H9 (cell line): ENCODE measurements around the gene HS6ST3. TPM values are rescaled to one million over a fixed set of nuclear protein-coding genes. Genes with fewer than 3 reads are reported as not detected.

Experiments used
- DNase-seq: peaks from one replicate; pipeline ENCODE4 v3.0.0-alpha.2; 2017
- H2AFZ ChIP-seq: one replicate; pipeline ENCODE4 v1.6.1; 2013; ENCODE audit warnings: mild to moderate bottlenecking, low read length, control low read depth, moderate library complexity
- H2AK5ac ChIP-seq: 2 replicates; pipeline ENCODE4 v1.6.1; 2013; ENCODE audit warnings: low read length, control low read depth, mixed read lengths; ENCODE audit not compliant: insufficient read length
- H2BK120ac ChIP-seq: one replicate; pipeline ENCODE4 v1.6.1; 2013; ENCODE audit warnings: low read depth, mild to moderate bottlenecking, low read length, control low read depth, inconsistent platforms; ENCODE audit not compliant: poor library complexity, severe bottlenecking
- H2BK12ac ChIP-seq: 2 replicates; pipeline ENCODE4 v1.6.1; 2013; ENCODE audit warnings: low read length, control low read depth, mixed read lengths, low read depth; ENCODE audit not compliant: insufficient read length
- H2BK15ac ChIP-seq: 2 replicates; pipeline ENCODE4 v1.6.1; 2013; ENCODE audit warnings: low read depth, low read length, control low read depth
- H2BK20ac ChIP-seq: one replicate; pipeline ENCODE4 v1.6.1; 2013; ENCODE audit warnings: low read depth, mild to moderate bottlenecking, low read length, control low read depth, inconsistent platforms; ENCODE audit not compliant: poor library complexity, severe bottlenecking
- H2BK5ac ChIP-seq: 2 replicates; pipeline ENCODE4 v1.6.1; 2013; ENCODE audit warnings: low read length, control low read depth, mixed read lengths; ENCODE audit not compliant: insufficient read length
- H3K14ac ChIP-seq: 2 replicates; pipeline ENCODE4 v1.6.1; 2013; ENCODE audit warnings: low read length, control low read depth; ENCODE audit not compliant: insufficient read depth
- H3K18ac ChIP-seq: 2 replicates; pipeline ENCODE4 v1.6.1; 2013; ENCODE audit warnings: low read depth, mild to moderate bottlenecking, mixed read lengths, low read length, control low read depth; ENCODE audit not compliant: insufficient read length
- H3K23ac ChIP-seq: 2 replicates; pipeline ENCODE4 v1.6.1; 2013; ENCODE audit warnings: low read length, control low read depth, mixed read lengths, low read depth; ENCODE audit not compliant: insufficient read length
- H3K23me2 ChIP-seq: 2 replicates; pipeline ENCODE4 v1.6.1; 2013; ENCODE audit warnings: low read depth, mild to moderate bottlenecking, mixed read lengths, low read length, control low read depth; ENCODE audit not compliant: insufficient read length, poor library complexity, severe bottlenecking
- H3K27ac ChIP-seq: 2 replicates; pipeline ENCODE4 v1.5.1; 2013; ENCODE audit warnings: low read length, control low read depth, mixed read lengths, low read depth; ENCODE audit not compliant: insufficient read length
- H3K27me3 ChIP-seq: 2 replicates; pipeline ENCODE4 v1.6.1; 2013; ENCODE audit warnings: low read length, control low read depth, inconsistent platforms; ENCODE audit not compliant: insufficient read depth
- H3K4ac ChIP-seq: 2 replicates; pipeline ENCODE4 v1.6.1; 2013; ENCODE audit warnings: low read depth, mild to moderate bottlenecking, control low read depth, inconsistent platforms, low read length, moderate library complexity
- H3K4me1 ChIP-seq: 2 replicates; pipeline ENCODE4 v1.6.1; 2013; ENCODE audit warnings: low read length, control low read depth, inconsistent platforms; ENCODE audit not compliant: insufficient read depth
- H3K4me2 ChIP-seq: 2 replicates; pipeline ENCODE4 v1.6.1; 2013; ENCODE audit warnings: low read length, control low read depth, mixed read lengths; ENCODE audit not compliant: insufficient read length, insufficient read depth
- H3K56ac ChIP-seq: 2 replicates; pipeline ENCODE4 v1.6.1; 2013; ENCODE audit warnings: low read depth, mild to moderate bottlenecking, mixed read lengths, low read length, control low read depth; ENCODE audit not compliant: insufficient read length
- H3K79me1 ChIP-seq: 2 replicates; pipeline ENCODE4 v1.6.1; 2013; ENCODE audit warnings: low read depth, mild to moderate bottlenecking, moderate library complexity, low read length, control low read depth, inconsistent platforms; ENCODE audit not compliant: insufficient read depth, poor library complexity, severe bottlenecking
- H3K79me2 ChIP-seq: 2 replicates; pipeline ENCODE4 v1.6.1; 2013; ENCODE audit warnings: low read length, control low read depth, inconsistent platforms; ENCODE audit not compliant: insufficient read depth
- H3K9ac ChIP-seq: 2 replicates; pipeline ENCODE4 v1.6.1; 2013; ENCODE audit warnings: low read length, control low read depth, mixed read lengths; ENCODE audit not compliant: insufficient read length; ENCODE audit errors: extremely low read depth
- H3K9me3 ChIP-seq: one replicate; pipeline ENCODE4 v1.6.1; 2013; ENCODE audit warnings: low read depth, low read length, inconsistent platforms; ENCODE audit not compliant: control insufficient read depth
- H3T11ph ChIP-seq: one replicate; pipeline ENCODE4 v1.6.1; 2013; ENCODE audit warnings: mild to moderate bottlenecking, low read length, control low read depth, inconsistent platforms
- H4K20me1 ChIP-seq: one replicate; pipeline ENCODE4 v1.6.1; 2013; ENCODE audit not compliant: control insufficient read depth, insufficient read length, insufficient read depth
- H4K5ac ChIP-seq: 2 replicates; pipeline ENCODE4 v1.6.1; 2013; ENCODE audit warnings: low read depth, mild to moderate bottlenecking, mixed read lengths, low read length, control low read depth; ENCODE audit not compliant: insufficient read length
- H4K8ac ChIP-seq: replicated peaks from 2 replicates; pipeline ENCODE4 v1.6.1; 2013; ENCODE audit warnings: low read length, control low read depth, mixed read lengths, low read depth; ENCODE audit not compliant: insufficient read length
- H4K91ac ChIP-seq: 2 replicates; pipeline ENCODE4 v1.6.1; 2013; ENCODE audit warnings: low read depth, mild to moderate bottlenecking, moderate library complexity, mixed read lengths, low read length, control low read depth; ENCODE audit not compliant: insufficient read length
- H3K27ac Mint-ChIP-seq, 3 experiments: 2 replicates in 2 of 3; 3 replicates in 1 of 3; pipeline ENCODE4 v1.8.0; 2020 to 2021; ENCODE audit warnings: mixed read lengths in 3 of 3, mild to moderate bottlenecking in 1 of 3, moderate library complexity in 1 of 3
- H3K27me3 Mint-ChIP-seq: 2 replicates; pipeline ENCODE4 v1.8.0; 2021; ENCODE audit warnings: low read depth, mild to moderate bottlenecking, moderate library complexity, mixed read lengths
- H3K36me3 Mint-ChIP-seq, 3 experiments: 2 replicates in 2 of 3; 3 replicates in 1 of 3; pipeline ENCODE4 v1.8.0; 2020 to 2021; ENCODE audit warnings: low read depth in 3 of 3, mixed read lengths in 3 of 3; ENCODE audit not compliant: insufficient read depth in 1 of 3
- H3K4me1 Mint-ChIP-seq, 2 experiments: 2 replicates each; pipeline ENCODE4 v1.8.0; 2020; ENCODE audit warnings: mixed read lengths in 2 of 2
- H3K4me3 Mint-ChIP-seq, 2 experiments: 2 replicates in 1 of 2; 3 replicates in 1 of 2; pipeline ENCODE4 v1.8.0; 2020 to 2021; ENCODE audit warnings: mild to moderate bottlenecking in 2 of 2, mixed read lengths in 2 of 2, moderate library complexity in 1 of 2
- H3K9me3 Mint-ChIP-seq, 2 experiments: 2 replicates in 1 of 2; 3 replicates in 1 of 2; pipeline ENCODE4 v1.8.0; 2020; ENCODE audit warnings: mild to moderate bottlenecking in 2 of 2, mixed read lengths in 2 of 2, moderate library complexity in 1 of 2
- CTCF ChIP-seq: fragments of 200-600 bp; sonication (generic); conservative IDR thresholded peaks from 3 replicates; pipeline ENCODE4 v1.8.0; 2021; ENCODE audit warnings: antibody characterized with exemption, mild to moderate bottlenecking
- WGBS: extraction: QIAGEN DNeasy Blood & Tissue Kit; methylation state at CpG from one replicate; pipeline ENCODE4 v1.1.7; 2013; ENCODE audit warnings: missing lambda C conversion rate, low lambda C conversion rate, mixed read lengths; ENCODE audit not compliant: insufficient read length; ENCODE audit errors: extremely low coverage; 5-methylcytosine and 5-hydroxymethylcytosine counted together
- total RNA-seq: library from RNA; stranded (reverse); gene quantifications from 2 replicates; pipeline ENCODE4 v1.2.1, GENCODE V29; 2021

Gene HS6ST3
- total RNA-seq, 1 experiment from 2014 or later = 0.44 TPM

- Histone ChIP-seq H2BK120ac (no peak overlapping the region), H2AFZ (no peak overlapping the region), H3K4ac (no peak overlapping the region), H2AK5ac (no peak overlapping the region), H3K56ac (no peak overlapping the region), H3T11ph (no peak overlapping the region), H3K4me2 (no peak overlapping the region), H2BK12ac (no peak overlapping the region), H4K5ac (no peak overlapping the region), H3K27ac (no peak overlapping the region), H3K79me1 (no peaks in the 10 kb centered on the region), H2BK20ac (no peak overlapping the region), H4K8ac (no peak overlapping the region), H3K79me2 (no peaks in the 10 kb centered on the region), H3K4me1 (no peaks in the 10 kb centered on the region), H4K91ac (no peak overlapping the region), H2BK15ac (no peak overlapping the region), H3K14ac (no peak overlapping the region), H3K23ac (no peak overlapping the region), H3K9me3 (no peaks in the 10 kb centered on the region), H3K9ac (no peak overlapping the region), H3K18ac (no peak overlapping the region), H2BK5ac (no peak overlapping the region), H3K23me2 (no peaks in the 10 kb centered on the region), H3K27me3 (no peaks in the 10 kb centered on the region), H4K20me1 (no peaks in the 10 kb centered on the region)
- H3K27me3 Mint-ChIP-seq = no peaks in the 10 kb centered on the region; the same call in 1 of the 2 replicates
- no CpG with 5 or more reads among the region's 2 CpGs for WGBS
- H3K36me3 Mint-ChIP-seq = no peaks in the 10 kb centered on the region
- H3K4me3 Mint-ChIP-seq = no peak overlapping the region
- no peaks in the 10 kb centered on the region for H3K9me3 Mint-ChIP-seq
- H3K27ac Mint-ChIP-seq = no peak overlapping the region
- no peak for TF ChIP-seq CTCF
- no peaks in the 10 kb centered on the region for H3K4me1 Mint-ChIP-seq
- no peak for DNase-seq
These were observed 449.9 kb downstream of the HS6ST3 start for GRCh38 chr13:96539791-96540190.
